ENCODE measurements around the gene SLC10A3. TPM values are rescaled to one million over a fixed set of nuclear protein-coding genes. Genes with fewer than 3 reads are reported as not detected.

The SLC10A3 gene
- total and polyA plus RNA-seq, 2 of the 13 experiments (the other 11 are each of a cell fraction or from before 2014, with no cell fraction given): 10.1 to 11.5 TPM

GRCh38 chrX:154469114-154469513, 21.3 kb downstream of the SLC10A3 start:
- FAIRE-seq (no peak), DNase-seq (ENCODE audit: low spot score) (no peak), ATAC-seq (no peak)
- TF ChIP-seq ZNF616 (CRISPR knock-in tag; IDR thresholded peaks at IDR 0.05; ENCODE audit: low read depth) (no peak), PBX3 (CRISPR knock-in tag; IDR thresholded peaks at IDR 0.05; ENCODE audit: borderline replicate concordance) (no peak), ZNF33B (CRISPR knock-in tag; IDR thresholded peaks at IDR 0.05) (no peak), HNRNPLL (IDR thresholded peaks at IDR 0.05; ENCODE audit: low read depth, low read length, poor library complexity, severe bottlenecking) (no peak), ZNF513 (CRISPR knock-in tag; conservative IDR thresholded peaks at IDR 0.05) (no peak), SAP130 (CRISPR knock-in tag; IDR thresholded peaks at IDR 0.05; ENCODE audit: low read depth) (no peak), ZEB1 (IDR thresholded peaks at IDR 0.05; ENCODE audit: insufficient replicate concordance, low read depth) (no peak), NBN (conservative IDR thresholded peaks at IDR 0.05) (no peak), GATA4 (IDR thresholded peaks at IDR 0.05; ENCODE audit: borderline replicate concordance, low read depth) (no peak), IRF9 (CRISPR knock-in tag; IDR thresholded peaks at IDR 0.05; ENCODE audit: borderline replicate concordance) (no peak), ZBTB14 (CRISPR knock-in tag; IDR thresholded peaks at IDR 0.05) (no peak), SMARCE1 (IDR thresholded peaks at IDR 0.05; ENCODE audit: borderline replicate concordance) (no peak), EZH2 (conservative IDR thresholded peaks at IDR 0.05; ENCODE audit: low read depth, low read length) (no peak), ZFYVE20 (CRISPR knock-in tag; IDR thresholded peaks at IDR 0.05; ENCODE audit: borderline replicate concordance, low read depth) (no peak)
- ChIA-PET POLR2A (interaction anchor here (1.0 kb wide), 1 partner anchor 10 kb away, joined by 4 read pairs; the partner anchor contains the start of gene LAGE3), CTCF (ENCODE audit: low intra/inter-chr PET ratio, low total read pairs) (no interaction called here)
- no TSS peak for BruUV-seq (replicated peaks)
- H3K9ac ChIP-seq (ENCODE audit: insufficient read depth, low read depth, low read length): no peak overlapping the region
- 100% methylated on average over 3 of the region's 9 CpGs for WGBS (ENCODE audit: low lambda C conversion rate)
- no peaks in the 10 kb centered on the region for H3K79me2 ChIP-seq (ENCODE audit: insufficient read depth, low read length)
- H4K20me1 ChIP-seq (ENCODE audit: insufficient read depth, low read length): no peaks in the 10 kb centered on the region
- in situ Hi-C loops (cut with HindIII; ENCODE audit: extremely low pct_ligation_motif_present, low pct_unique_long_range_greater_than_20kb) (no loop called here), intact Hi-C loops (cut with micrococcal nuclease; ENCODE audit: unreplicated experiment) (no loop called here)
- no peak overlapping the region for H3K4me3 ChIP-seq (replicated peaks in 1 of 3; ENCODE audit: insufficient read depth in 1 of 3, low read depth in 2 of 3, low read length in 3 of 3)
- H3K36me3 ChIP-seq (replicated peaks in 1 of 2; ENCODE audit: control insufficient read depth in 1 of 2, insufficient read depth in 2 of 2, low read length in 2 of 2): peaks cover 5 to 6% of the 10 kb centered on the region in 2 experiments; a peak in 1 of 5 replicates
- no peaks in the 10 kb centered on the region for H3K27me3 ChIP-seq (ENCODE audit: control insufficient read depth in 1 of 2, insufficient read depth in 2 of 2, low read length in 2 of 2)
- no peak overlapping the region for H3K27ac ChIP-seq (ENCODE audit: extremely low read length, insufficient read depth, low read length)
- peaks cover 12% of the 10 kb centered on the region; the same call in 1 of the 2 replicates for H3K4me1 ChIP-seq (ENCODE audit: insufficient read depth, low read length)
- H3K4me2 ChIP-seq (ENCODE audit: low read depth, low read length): no peak overlapping the region
- H2AFZ ChIP-seq (ENCODE audit: low read length): no peak overlapping the region
- no peaks in the 10 kb centered on the region for H3K9me3 ChIP-seq (ENCODE audit: low read length)

Data from HepG2 (cell line).